ENCODE results near the gene PPP3R1. TPM values are rescaled to one million over a fixed set of nuclear protein-coding genes. Genes with fewer than 3 reads are reported as not detected.
A peak's percentile ranks its signal among the peaks of the same experiment; 100 is the strongest.
"Not testable (repeated sequence)": the region's sequence is repeated elsewhere in the genome, so short reads cannot be mapped to it uniquely, and the experiment has no call there.

PPP3R1 gene
- total RNA-seq, 1 donor from 2014 or later, result 85.9 TPM

GRCh38 chr2:68190991-68191731, 61.2 kb downstream of the PPP3R1 start:
- no peak overlapping the region for H3K4me3 Mint-ChIP-seq
- H3K27ac Mint-ChIP-seq, result peak overlapping the region; percentile 64
- peaks cover 10% of the 10 kb centered on the region for H3K36me3 Mint-ChIP-seq (ENCODE audit: low read depth)
- peaks cover 58% of the 10 kb centered on the region for H3K4me1 Mint-ChIP-seq (ENCODE audit: low read depth)
- H3K27me3 Mint-ChIP-seq (ENCODE audit: insufficient read depth), result no peaks in the 10 kb centered on the region
- DNase-seq (ENCODE audit: low spot score), result no peak
- H3K9me3 Mint-ChIP-seq, result no peaks in the 10 kb centered on the region
- intact Hi-C loops (cut with micrococcal nuclease), result loop anchor here (1.0 kb wide), 1 partner anchor 60 kb away; no protein-coding TSS in a partner anchor

- Mint-ChIP-seq H3K9me3 (no peaks in the 10 kb centered on the region), H3K27me3 (ENCODE audit: insufficient read depth) (no peaks in the 10 kb centered on the region), H3K36me3 (ENCODE audit: low read depth) (peaks cover 17% of the 10 kb centered on the region), H3K27ac (peak overlapping the region; percentile 64), H3K4me3 (no peak overlapping the region), H3K4me1 (ENCODE audit: low read depth) (peaks cover 52% of the 10 kb centered on the region)
- DNase-seq (ENCODE audit: low spot score), result no peak
- intact Hi-C loops (cut with micrococcal nuclease), result loop anchor here (2.0 kb wide), 1 partner anchor 13 kb away; no protein-coding TSS in a partner anchor
Observed at GRCh38 chr2:68189991-68190784, 62.1 kb downstream of the PPP3R1 start.

GRCh38 chr2:68188831-68189230, 63.5 kb downstream of the PPP3R1 start:
- H3K27ac Mint-ChIP-seq, result no peak overlapping the region
- H3K36me3 Mint-ChIP-seq (ENCODE audit: low read depth), result peaks cover 21% of the 10 kb centered on the region
- no peaks in the 10 kb centered on the region for H3K27me3 Mint-ChIP-seq (ENCODE audit: insufficient read depth)
- no peak overlapping the region for H3K4me3 Mint-ChIP-seq
- H3K4me1 Mint-ChIP-seq (ENCODE audit: low read depth), result peaks cover 48% of the 10 kb centered on the region
- H3K9me3 Mint-ChIP-seq, result no peaks in the 10 kb centered on the region
- no peak for DNase-seq (ENCODE audit: low spot score)
- intact Hi-C loops (cut with micrococcal nuclease), result loop anchor here (2.0 kb wide), 1 partner anchor 14 kb away; no protein-coding TSS in a partner anchor

GRCh38 chr2:68187329-68187728, 65.0 kb downstream of the PPP3R1 start:
- Mint-ChIP-seq H3K27me3 (ENCODE audit: insufficient read depth) (no peaks in the 10 kb centered on the region), H3K4me3 (no peak overlapping the region), H3K4me1 (ENCODE audit: low read depth) (peaks cover 35% of the 10 kb centered on the region), H3K9me3 (no peaks in the 10 kb centered on the region), H3K27ac (no peak overlapping the region), H3K36me3 (ENCODE audit: low read depth) (peaks cover 22% of the 10 kb centered on the region)
- intact Hi-C loops (cut with micrococcal nuclease), result no loop called here
- no peak for DNase-seq (ENCODE audit: low spot score)

- intact Hi-C loops (cut with micrococcal nuclease), result loop anchor here (1.0 kb wide), 1 partner anchor 63 kb away; no protein-coding TSS in a partner anchor
- peaks cover 29% of the 10 kb centered on the region for H3K36me3 Mint-ChIP-seq (ENCODE audit: low read depth)
- no peak overlapping the region for H3K4me3 Mint-ChIP-seq
- H3K4me1 Mint-ChIP-seq (ENCODE audit: low read depth), result peaks cover 23% of the 10 kb centered on the region
- peak; percentile 28 for DNase-seq (ENCODE audit: low spot score)
- H3K27ac Mint-ChIP-seq, result no peak overlapping the region
- no peaks in the 10 kb centered on the region for H3K9me3 Mint-ChIP-seq
- H3K27me3 Mint-ChIP-seq (ENCODE audit: insufficient read depth), result no peaks in the 10 kb centered on the region
Observed at GRCh38 chr2:68185541-68186164, 66.7 kb downstream of the PPP3R1 start.

- no peak for DNase-seq (ENCODE audit: low spot score)
- Mint-ChIP-seq H3K27me3 (ENCODE audit: insufficient read depth) (no peaks in the 10 kb centered on the region), H3K9me3 (no peaks in the 10 kb centered on the region), H3K36me3 (ENCODE audit: low read depth) (peaks cover 35% of the 10 kb centered on the region), H3K4me3 (no peak overlapping the region), H3K4me1 (ENCODE audit: low read depth) (peaks cover 16% of the 10 kb centered on the region), H3K27ac (no peak overlapping the region)
- intact Hi-C loops (cut with micrococcal nuclease), result no loop called here
Observed at GRCh38 chr2:68182902-68183301, 69.4 kb downstream of the PPP3R1 start.

GRCh38 chr2:68178954-68179627, 73.2 kb downstream of the PPP3R1 start:
- Mint-ChIP-seq H3K9me3 (no peaks in the 10 kb centered on the region), H3K36me3 (ENCODE audit: low read depth) (peaks cover 29% of the 10 kb centered on the region), H3K27me3 (ENCODE audit: insufficient read depth) (no peaks in the 10 kb centered on the region), H3K27ac (no peak overlapping the region), H3K4me1 (ENCODE audit: low read depth) (peaks cover 7% of the 10 kb centered on the region), H3K4me3 (no peak overlapping the region)
- intact Hi-C loops (cut with micrococcal nuclease), result no loop called here
- DNase-seq (ENCODE audit: low spot score), result no peak

GRCh38 chr2:68178432-68178831, 73.9 kb downstream of the PPP3R1 start:
- H3K4me1 Mint-ChIP-seq (ENCODE audit: low read depth), result peaks cover 11% of the 10 kb centered on the region
- H3K27ac Mint-ChIP-seq, result peak overlapping the region; percentile 53
- no peaks in the 10 kb centered on the region for H3K9me3 Mint-ChIP-seq
- H3K36me3 Mint-ChIP-seq (ENCODE audit: low read depth), result peaks cover 32% of the 10 kb centered on the region
- intact Hi-C loops (cut with micrococcal nuclease), result no loop called here
- H3K27me3 Mint-ChIP-seq (ENCODE audit: insufficient read depth), result no peaks in the 10 kb centered on the region
- no peak overlapping the region for H3K4me3 Mint-ChIP-seq
- DNase-seq (ENCODE audit: low spot score), result no peak

GRCh38 chr2:68177541-68177940, 74.8 kb downstream of the PPP3R1 start:
- no peaks in the 10 kb centered on the region for H3K27me3 Mint-ChIP-seq (ENCODE audit: insufficient read depth)
- intact Hi-C loops (cut with micrococcal nuclease), result no loop called here
- H3K9me3 Mint-ChIP-seq, result no peaks in the 10 kb centered on the region
- H3K36me3 Mint-ChIP-seq (ENCODE audit: low read depth), result peaks cover 38% of the 10 kb centered on the region
- H3K4me1 Mint-ChIP-seq (ENCODE audit: low read depth), result peaks cover 16% of the 10 kb centered on the region
- H3K4me3 Mint-ChIP-seq, result no peak overlapping the region
- DNase-seq (ENCODE audit: low spot score), result no peak
- no peak overlapping the region for H3K27ac Mint-ChIP-seq

GRCh38 chr2:68176657-68177056, 75.7 kb downstream of the PPP3R1 start:
- H3K27ac Mint-ChIP-seq, result no peak overlapping the region
- no peaks in the 10 kb centered on the region for H3K9me3 Mint-ChIP-seq
- H3K27me3 Mint-ChIP-seq (ENCODE audit: insufficient read depth), result no peaks in the 10 kb centered on the region
- H3K4me1 Mint-ChIP-seq (ENCODE audit: low read depth), result peaks cover 16% of the 10 kb centered on the region
- H3K36me3 Mint-ChIP-seq (ENCODE audit: low read depth), result peaks cover 34% of the 10 kb centered on the region
- intact Hi-C loops (cut with micrococcal nuclease), result no loop called here
- no peak for DNase-seq (ENCODE audit: low spot score)
- no peak overlapping the region for H3K4me3 Mint-ChIP-seq

GRCh38 chr2:68175210-68175609, 77.1 kb downstream of the PPP3R1 start:
- DNase-seq (ENCODE audit: low spot score); intact Hi-C loops (cut with micrococcal nuclease): not testable (repeated sequence)
- H3K36me3 Mint-ChIP-seq (ENCODE audit: low read depth), result peaks cover 31% of the 10 kb centered on the region

GRCh38 chr2:68172990-68173700, 79.2 kb downstream of the PPP3R1 start:
- no peak overlapping the region for H3K27ac Mint-ChIP-seq
- H3K36me3 Mint-ChIP-seq (ENCODE audit: low read depth), result peaks cover 28% of the 10 kb centered on the region
- H3K9me3 Mint-ChIP-seq, result no peaks in the 10 kb centered on the region
- no peak overlapping the region for H3K4me3 Mint-ChIP-seq
- H3K4me1 Mint-ChIP-seq (ENCODE audit: low read depth), result peaks cover 11% of the 10 kb centered on the region
- intact Hi-C loops (cut with micrococcal nuclease), result no loop called here
- DNase-seq (ENCODE audit: low spot score), result no peak
- no peaks in the 10 kb centered on the region for H3K27me3 Mint-ChIP-seq (ENCODE audit: insufficient read depth)

More at GRCh38 chr2:68175210-68175609, 77.1 kb downstream of the PPP3R1 start:
- not testable (repeated sequence) for H3K27ac Mint-ChIP-seq; H3K27me3 Mint-ChIP-seq (ENCODE audit: insufficient read depth); H3K9me3 Mint-ChIP-seq; H3K4me3 Mint-ChIP-seq
- H3K4me1 Mint-ChIP-seq (ENCODE audit: low read depth), result peaks cover 16% of the 10 kb centered on the region

All from activated T-helper 1 cell treated with anti-CD3 and anti-CD28 coated beads, Interleukin-12 subunit alpha, Interleukin-12 subunit beta, Interleukin-2, Interleukin-4 antibody, amounts not matched to agents 30 ng/mL and 10 ng/mL and 1 ng/mL, durations not matched to agents 14 hours and 24 hours and 36 hours (primary cell).